DMS53 (cell line): ENCODE data around the gene MPDZ.

ENCODE experiments used
- DNase-seq: peaks from one replicate; lab custom pipeline; 2025; lab: John Stamatoyannopoulos, UW

The MPDZ gene

GRCh38 chr9:13279284-13280141 is at the start of gene MPDZ:
Gene MPDZ, minus strand, starts transcription at chr9:13279692. Its CDS starts 29,377 bp downstream, at chr9:13250315.
- peak; percentile 69 for DNase-seq

GRCh38 chr9:13324988-13325387 is 45.5 kb upstream of the MPDZ start:
- DNase-seq, result no peak

- DNase-seq, result no peak
Measured at GRCh38 chr9:13322828-13323550, 43.5 kb upstream of the MPDZ start.

GRCh38 chr9:13318027-13318426 is 38.5 kb upstream of the MPDZ start:
- DNase-seq, result no peak

GRCh38 chr9:13296972-13297371 is 17.5 kb upstream of the MPDZ start:
- DNase-seq, result no peak

- DNase-seq, result no peak
Measured at GRCh38 chr9:13295556-13295955, 16.1 kb upstream of the MPDZ start.

GRCh38 chr9:13292782-13293181 is 13.3 kb upstream of the MPDZ start:
- DNase-seq, result no peak

GRCh38 chr9:13292158-13292557 is 12.7 kb upstream of the MPDZ start:
- DNase-seq, result no peak

GRCh38 chr9:13291718-13292117 is 12.2 kb upstream of the MPDZ start:
- no peak for DNase-seq

- DNase-seq, result no peak
Measured at GRCh38 chr9:13284011-13284410, 4.5 kb upstream of the MPDZ start.

GRCh38 chr9:13282998-13283397 is 3.5 kb upstream of the MPDZ start:
- DNase-seq, result no peak

GRCh38 chr9:13281356-13282016 is 2.0 kb upstream of the MPDZ start:
- DNase-seq, result no peak

GRCh38 chr9:13278368-13279246 is 885 bp downstream of the MPDZ start:
- DNase-seq, result peak; percentile 40

- no peak for DNase-seq
Measured at GRCh38 chr9:13278023-13278367, 1.5 kb downstream of the MPDZ start.

GRCh38 chr9:13274886-13275641 is 4.4 kb downstream of the MPDZ start:
- DNase-seq, result no peak

GRCh38 chr9:13270734-13271133 is 8.8 kb downstream of the MPDZ start:
- DNase-seq, result no peak

GRCh38 chr9:13269589-13270452 is 9.7 kb downstream of the MPDZ start:
- DNase-seq, result no peak

GRCh38 chr9:13268469-13268868 is 11.0 kb downstream of the MPDZ start:
- no peak for DNase-seq

GRCh38 chr9:13267743-13268142 is 11.7 kb downstream of the MPDZ start:
- DNase-seq, result no peak

GRCh38 chr9:13266167-13266566 is 13.3 kb downstream of the MPDZ start:
- no peak for DNase-seq
